Eye (tissue), 1 donor: Measurements from ENCODE around the gene S100A9.

Experiments used
- DNase-seq: peaks from one replicate; pipeline ENCODE4 v3.0.0-alpha.2; 2015

Gene S100A9

DNA sequence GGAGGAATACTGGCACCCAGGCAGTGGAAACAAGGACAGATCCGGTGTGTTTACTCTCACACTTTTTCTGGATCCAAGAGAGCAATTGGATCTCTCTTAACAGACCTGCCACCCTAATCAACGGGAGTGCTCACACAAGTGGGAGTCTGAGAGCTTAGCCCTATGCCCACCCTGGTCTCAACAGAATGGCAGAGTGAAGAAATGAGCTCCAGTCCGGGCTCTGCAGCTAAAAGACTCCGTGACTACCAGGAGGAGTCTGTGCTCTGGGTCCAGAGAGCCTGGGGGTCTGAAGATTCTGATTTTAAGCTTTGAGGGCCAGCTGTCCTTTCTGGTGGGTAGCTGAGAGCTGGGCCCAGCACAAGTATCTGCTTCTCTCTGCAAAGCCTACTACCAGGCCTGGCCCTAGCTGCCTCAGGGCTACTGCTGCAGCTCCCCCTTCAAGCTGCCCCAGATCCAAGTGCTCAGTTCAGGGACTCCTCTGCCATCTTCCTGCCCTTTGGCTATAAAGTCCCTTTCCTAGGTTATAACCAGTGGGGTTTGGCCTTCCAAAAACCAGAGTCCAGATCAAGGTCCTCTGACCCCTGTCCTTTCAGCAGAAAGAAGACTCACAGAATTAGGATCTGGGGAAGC lies 3.9 kb downstream of the S100A9 start:
- DNase-seq = no peak

DNA sequence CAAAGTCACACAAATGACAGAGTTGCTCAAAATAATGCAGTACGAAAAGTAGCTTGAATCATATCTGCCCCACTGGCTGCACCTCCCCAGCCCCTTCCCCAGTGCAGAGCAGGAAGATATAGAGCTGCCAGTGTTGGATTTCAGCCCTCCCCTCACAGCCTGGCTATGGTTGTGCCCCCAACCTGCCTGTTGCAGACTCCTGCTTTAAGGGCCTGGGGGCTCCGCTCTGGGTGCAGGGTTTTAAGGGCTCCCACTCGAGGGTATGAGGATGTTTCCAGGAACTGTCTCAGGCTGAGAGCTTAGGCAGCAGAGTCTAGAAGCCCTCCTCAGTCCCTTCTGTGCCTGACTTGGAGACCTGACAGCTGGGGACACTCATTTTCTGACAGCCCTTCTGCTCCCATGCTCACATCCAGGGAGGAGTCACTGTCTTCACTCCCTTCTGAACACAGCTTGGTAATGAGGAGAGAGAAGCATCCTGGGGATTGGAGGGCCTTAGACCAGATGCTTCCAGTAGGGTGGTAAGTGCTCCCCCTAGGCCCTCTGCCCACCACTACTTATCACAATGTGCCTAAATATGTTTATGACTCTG lies 4.6 kb downstream of the S100A9 start:
- DNase-seq = peak; percentile 74

DNA sequence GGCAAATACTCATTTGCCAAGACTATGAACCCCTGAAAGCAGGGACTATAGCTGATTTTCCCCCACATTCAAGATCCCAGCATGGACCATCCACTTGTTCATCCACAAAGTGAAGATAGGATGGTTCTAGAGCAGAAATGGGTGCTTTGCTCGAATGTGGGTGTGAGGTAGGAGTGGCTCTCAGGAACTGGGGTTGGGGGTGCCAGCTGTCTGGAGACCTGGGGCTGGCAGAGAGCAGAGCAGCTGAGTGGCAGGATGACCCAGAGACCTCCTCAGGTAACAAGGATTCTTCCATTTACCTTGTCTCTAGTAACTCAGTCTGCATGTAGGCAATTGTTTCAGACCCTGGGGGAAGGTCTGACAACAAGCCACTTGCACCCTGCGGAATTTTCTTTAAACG lies 6.0 kb downstream of the S100A9 start:
- no peak for DNase-seq

DNA sequence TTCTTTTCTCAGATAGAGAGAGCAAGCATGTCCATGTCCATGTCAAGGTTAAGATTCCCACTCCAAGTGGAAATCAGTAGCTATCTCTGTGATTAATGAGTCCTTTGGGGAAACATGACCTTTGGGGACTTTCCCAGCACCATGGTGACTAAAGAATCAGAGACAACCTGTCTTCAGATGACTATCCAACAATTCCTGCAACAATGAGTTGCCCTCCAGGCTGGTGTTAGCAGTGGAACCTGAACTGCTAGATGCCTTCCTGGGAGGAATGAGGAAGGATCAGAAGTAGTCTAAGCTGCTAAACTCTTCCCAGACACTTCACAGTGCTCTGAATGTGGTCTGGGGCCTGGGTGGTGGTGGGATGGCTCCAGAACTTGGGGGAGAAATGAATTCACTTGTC lies 6.5 kb downstream of the S100A9 start:
- DNase-seq = no peak

DNA sequence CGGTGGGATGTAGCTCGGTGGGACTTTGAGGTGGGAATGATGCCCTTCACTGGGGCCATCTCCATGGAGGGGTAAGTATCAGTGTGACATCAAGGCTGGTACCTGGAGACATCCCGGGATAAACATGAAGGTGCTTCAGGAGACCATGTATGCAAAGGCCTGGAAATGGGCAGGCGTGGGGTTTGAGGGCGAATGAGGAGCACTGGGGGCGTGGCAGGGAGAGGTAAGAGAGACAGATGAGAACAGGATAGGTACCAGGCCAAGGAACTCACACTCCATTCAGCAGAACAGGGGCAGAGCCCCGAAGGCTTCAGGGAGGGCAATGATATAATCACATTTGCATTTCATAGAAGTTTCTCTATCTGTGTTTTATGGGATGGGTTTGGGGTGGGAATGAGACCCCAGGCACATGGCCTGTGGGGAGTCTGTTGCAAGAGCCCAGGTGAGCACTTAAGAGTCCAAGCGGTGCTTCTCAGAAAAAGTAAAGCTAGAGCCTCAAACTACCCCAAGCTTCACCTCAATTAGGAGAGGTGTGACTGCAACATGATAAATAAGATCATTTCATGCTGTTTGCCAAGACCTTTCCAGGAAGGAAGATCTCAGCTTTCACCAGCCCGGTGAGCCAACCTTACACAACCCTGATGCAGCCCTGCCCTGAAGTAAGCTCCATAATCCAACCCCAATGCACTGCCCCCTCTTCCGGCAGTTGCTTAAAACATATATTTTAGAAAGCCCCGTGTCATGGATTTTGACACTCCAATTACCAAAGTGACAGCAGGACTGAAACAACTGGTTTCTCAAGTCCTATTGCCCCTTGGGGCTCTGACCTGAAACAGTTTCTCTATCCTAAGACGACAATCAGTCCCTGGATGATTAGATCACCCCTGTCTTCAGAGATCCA lies 7.4 kb downstream of the S100A9 start:
- no peak for DNase-seq

DNA sequence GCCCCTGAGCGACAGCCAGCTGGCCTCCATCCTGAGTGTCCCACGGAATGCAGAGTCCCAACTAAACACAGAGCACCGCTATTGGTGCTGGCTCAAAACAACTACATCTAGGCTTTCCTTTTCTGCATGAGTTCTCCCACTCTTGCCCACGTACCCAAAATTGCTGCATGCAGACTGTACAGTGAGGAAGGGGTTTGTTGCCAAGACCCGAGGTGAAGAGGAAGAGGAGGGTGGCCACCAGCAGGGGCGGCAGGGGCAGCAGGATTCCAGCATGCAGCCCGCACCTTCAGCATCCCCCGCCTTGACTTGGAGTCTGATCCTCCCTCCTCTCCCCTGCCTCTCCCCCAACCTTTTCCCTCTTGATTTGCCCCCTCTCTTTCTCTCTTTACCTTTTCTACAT lies 8.0 kb downstream of the S100A9 start:
- DNase-seq = no peak

DNA sequence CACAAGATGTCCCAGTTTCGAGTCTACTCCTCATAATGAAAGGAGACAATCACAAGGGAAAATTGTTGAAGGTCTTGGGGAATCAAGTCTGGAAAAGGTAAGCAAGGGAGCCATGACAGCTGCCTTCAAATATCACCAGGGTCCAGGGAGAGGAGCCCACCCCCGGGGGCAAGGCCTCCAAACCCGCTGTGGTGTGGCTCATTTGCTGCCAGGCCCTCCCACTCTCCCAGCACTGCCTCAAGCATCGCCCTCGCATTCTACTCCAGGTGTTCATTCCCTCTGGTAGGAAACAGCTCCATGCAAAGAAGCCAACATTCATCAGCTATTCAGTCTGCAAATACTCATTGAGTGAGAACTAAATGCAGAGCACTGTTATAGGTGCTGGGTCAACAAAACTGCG lies 8.6 kb downstream of the S100A9 start:
- no peak for DNase-seq

DNA sequence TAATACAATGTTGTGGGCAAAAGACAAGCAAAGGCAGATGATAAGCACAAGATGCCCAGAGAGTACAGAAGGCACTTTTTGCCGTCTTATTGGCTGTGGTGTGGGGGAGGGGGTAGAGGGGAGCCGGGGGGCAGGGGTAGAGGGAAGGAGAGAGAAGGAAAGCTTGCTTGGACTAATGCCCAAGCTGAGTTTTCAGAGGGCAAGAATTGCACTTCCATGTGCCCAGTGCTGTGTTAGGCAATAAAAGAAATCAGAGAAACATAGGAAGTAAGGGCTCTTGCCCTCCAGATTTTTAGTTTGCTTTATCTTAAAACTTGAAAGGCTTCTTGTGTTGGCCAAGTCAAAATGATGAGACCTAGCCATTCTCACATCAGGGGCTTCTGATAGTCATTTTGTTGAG lies 9.4 kb downstream of the S100A9 start:
- no peak for DNase-seq

DNA sequence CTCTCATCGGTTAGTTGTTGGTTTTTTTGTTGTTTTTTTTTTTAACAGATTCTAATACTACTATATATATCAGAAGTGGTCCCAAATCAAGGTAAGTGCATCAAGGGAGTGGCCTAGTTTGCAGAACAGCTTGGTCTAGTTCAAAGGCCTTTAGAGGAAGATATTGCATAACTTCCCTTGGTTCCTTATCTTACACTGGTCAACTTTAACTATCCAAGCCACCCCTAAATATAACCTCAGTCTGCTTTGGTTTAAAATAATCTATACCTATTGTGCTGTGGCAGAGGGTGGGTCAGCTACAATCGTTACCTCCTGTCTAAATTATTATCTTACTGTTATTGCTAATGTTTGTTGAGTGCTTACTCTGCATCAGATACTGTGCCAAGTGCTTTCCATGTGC lies 10.8 kb downstream of the S100A9 start:
- DNase-seq = no peak

DNA sequence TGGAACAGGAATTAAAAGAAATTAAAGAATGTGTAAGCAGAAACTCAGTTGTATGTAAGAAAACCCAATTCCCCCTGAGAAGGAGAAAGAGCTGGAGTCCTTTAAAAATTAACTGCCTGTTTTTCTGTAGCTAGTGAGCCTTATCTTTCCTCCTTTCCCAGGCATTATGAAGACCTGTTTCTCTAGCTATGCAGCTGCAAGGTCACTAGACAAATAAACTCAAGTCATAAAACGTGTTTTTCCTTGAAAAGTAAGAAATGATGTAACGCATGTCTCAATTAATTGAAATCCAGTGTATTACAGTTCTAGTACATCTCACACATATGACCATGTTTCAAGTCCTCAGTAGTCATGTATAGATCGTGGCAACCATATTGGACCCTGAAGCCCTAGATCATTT lies 12.5 kb downstream of the S100A9 start:
- no peak for DNase-seq

DNA sequence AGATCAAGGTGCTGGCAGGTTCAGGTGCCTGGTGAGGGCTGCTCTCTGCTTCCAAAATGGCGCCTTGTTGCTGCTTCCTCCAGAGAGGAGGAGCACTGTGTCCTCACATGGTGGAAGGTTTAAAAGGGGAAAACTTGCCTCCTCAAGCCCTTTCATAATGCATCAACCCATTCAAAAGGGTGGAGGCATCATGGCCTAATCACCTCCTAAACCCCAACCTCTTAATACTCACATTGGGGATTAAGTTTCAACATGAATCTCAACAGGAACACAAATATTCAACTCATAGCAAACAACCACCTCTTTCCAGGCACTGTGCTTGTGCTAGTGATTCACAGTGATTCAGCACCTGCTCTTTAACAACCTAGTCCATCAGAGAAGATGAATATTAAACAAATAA lies 13.6 kb downstream of the S100A9 start:
- no peak for DNase-seq

DNA sequence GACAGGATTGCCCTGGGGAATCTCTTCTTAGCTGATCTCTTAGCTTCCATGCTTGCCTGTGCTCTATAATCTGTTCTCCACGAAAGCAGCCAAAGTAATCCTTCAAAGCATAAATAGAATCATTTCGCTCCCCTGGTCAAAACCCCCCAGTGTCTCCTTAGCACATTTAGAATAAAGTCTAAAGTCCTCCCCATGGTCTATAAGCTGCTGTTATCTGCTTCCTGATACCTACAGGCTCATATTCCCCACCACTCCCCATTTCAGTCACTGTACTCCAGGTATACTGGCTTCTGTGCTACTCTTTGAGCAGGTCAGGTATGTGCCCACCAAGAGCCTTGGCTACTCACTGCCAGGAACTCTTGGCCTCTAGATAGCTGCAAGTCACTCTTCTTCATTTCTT lies 14.9 kb downstream of the S100A9 start:
- no peak for DNase-seq

DNA sequence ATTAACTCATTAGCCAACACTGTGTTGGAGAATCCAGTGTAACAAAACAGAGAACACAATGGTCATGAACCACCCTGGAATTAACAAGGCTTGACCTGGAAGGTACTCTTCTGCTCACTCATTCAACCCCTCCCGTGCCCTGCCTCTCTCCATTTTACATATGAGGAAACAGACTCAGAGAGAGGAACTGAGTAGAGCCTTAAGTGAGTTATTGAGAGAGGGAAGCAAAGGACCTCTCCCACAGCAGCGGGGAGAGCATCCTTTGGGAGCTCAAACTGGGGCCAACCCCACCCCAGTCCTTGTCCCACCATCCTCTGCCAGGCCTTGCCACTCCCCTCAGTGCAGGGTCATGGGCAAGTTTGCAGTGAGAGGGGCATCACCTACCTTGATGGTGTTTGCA lies 16.4 kb downstream of the S100A9 start:
- DNase-seq = no peak

DNA sequence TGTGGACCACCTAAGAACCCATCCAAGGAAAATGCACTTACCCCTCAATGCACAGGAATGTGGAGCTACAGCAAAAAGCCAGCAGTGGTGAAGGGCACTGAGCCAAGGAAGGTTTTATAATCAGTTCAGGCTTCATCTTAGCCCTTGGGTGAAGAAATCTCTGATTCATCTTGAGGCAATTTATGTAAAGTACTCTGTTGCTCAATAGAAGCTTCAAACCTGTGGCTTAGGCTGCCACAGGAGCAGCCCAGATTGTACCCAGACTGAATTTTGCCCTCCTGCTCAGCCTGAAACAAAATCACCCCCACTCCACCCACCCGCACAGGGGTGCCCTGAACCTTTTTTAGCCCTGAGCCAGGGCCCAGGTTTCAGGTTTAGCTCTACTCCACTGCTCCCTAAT lies 17.9 kb downstream of the S100A9 start, which contains the start of gene S100A12:
S100A12 (minus strand) TSS at position 111 of the 400 bp plus-strand sequence. CDS start 1,029 bp downstream, outside the sequence.
- DNase-seq = no peak

DNA sequence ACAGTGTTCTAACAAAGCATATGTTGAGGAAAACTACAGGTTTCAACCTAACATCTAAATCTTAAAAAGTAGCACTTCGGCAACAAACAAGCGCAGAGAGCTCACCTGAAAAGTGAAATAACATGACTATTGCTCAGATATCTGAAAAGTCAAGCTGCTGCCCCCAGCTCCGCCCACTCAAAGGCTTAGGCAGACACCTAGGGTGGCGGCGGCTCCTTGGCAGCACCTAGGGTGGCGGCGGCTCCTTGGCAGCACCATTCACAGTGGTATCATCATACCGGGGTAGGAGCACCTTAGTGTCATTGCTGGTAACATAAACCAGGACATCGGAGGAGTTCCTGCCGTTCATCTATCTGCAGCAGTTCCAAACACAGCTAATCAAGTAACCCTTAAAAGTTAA lies 21.9 kb downstream of the S100A9 start:
- DNase-seq = no peak

DNA sequence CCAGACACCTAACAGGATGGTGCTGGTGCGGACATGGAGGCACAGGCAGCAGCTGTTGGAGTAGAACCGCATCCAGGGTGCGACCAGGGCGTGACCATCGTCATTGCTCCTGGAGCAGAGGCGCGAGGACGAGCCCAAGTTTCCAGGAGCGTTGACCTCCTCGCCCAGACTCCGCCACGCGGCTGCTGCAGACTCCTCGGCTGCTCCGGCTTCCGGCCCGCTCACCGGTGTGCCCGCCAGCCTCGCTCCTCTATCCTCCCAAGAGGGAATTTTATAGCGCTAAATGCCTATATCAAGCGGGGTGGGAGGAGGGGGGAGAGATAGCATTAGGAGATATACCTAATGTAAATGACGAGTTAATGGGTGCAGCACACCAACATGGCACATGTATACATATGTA lies 23.1 kb downstream of the S100A9 start:
- no peak for DNase-seq

DNA sequence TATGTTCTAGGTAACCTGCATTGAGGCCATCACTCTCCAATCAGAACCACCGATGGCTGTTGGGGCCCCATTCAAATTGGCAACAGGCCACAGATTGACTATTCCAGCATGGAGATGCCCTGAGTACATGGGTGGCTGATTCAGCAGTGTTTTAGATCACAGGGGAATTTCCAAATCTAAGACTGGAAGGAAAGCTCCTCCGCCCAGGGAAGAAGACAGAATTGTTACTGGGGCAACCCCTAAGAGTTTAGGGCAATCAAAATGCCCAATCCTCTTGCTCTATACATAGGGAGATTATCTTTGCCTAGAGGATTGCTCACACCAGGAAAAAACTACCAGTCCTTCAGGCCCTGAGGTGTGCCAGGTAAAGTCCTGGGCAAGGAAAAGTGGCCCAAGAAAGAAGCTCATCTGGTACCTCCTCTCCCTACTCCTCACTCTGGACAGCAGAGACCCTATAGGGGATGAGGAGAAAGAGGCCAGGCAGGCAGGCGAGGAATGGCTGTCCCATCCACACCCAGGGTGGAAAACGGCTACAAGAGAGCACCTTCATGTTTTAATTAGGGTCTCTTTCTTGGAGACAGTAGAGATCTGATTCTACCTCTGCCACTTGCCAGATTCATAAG lies 27.4 kb downstream of the S100A9 start:
- DNase-seq = no peak

DNA sequence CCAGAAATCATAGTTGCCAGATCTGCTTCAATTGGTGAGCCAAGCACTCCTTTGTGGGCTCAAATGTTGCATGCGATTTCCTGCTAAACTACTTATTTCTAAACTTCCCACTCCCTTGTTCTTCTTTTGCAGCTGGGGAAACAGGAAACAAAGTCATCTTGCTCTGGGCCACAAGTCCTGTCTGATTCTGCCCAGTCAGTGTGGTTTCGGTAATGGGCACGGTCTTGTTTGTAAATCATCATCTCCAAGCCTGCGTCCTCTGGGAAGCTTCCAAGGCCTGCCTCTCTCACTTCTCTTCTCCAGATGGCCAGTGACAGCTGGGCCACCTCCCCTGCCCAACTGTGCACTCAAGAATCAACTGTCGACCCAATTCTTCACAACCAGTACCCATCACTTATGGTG lies 28.8 kb downstream of the S100A9 start:
- DNase-seq = no peak

DNA sequence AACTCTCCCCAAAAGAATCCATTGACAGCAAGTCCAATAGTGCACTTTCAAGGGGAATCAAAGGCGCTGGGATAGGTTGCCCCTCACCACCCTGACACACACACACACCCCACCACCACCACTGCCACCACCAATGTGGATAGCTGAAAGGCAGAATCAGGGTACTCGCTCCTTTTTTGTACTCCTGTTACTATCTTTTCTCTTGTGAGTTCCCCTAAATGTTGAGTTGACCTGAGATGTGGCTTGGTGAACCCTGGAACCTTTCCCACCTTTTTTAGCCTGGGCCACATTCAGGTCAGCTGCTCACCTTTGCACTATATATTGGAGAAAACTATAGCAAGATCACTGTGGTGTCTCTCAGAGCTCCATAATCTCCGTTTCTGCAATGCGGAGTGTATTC lies 29.3 kb downstream of the S100A9 start:
- DNase-seq = no peak

DNA sequence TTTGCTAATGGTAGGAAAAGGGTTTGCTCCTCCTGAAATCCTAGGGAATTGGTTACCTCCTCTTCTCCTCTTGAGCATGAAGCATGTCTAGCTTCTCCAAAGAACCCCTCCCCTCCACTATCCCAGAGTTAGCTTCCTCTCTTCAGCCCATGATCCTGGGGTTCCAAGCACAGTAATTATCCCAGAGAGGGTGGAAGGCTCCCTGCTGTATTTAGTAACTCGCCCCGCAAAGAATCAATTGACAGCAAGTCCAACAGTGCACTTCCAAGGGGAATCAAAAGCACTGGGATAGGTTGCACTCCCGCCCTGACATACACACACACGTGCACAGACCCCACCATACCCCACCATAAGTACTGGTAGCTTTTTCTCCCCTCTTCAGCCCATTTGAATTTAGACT lies 30.1 kb downstream of the S100A9 start:
- DNase-seq = no peak

DNA sequence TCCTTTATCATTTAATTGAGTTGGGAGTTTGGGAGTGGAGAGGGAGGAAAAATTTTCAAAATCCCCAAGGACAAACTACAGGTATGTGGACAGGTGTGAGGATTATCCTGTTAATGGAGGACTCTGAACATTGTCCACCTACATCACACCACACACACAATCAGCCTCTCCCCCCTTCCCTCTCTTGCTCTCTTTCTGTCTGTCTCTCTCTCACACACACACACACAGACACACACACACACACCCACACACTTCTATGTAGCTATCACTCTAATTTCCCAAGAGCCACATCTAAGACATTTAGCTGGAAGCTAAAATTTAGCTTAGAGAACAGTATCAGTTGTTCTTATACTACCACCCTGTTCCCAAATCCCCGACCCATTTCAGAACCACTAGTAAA lies 31.7 kb downstream of the S100A9 start:
- DNase-seq = no peak

DNA sequence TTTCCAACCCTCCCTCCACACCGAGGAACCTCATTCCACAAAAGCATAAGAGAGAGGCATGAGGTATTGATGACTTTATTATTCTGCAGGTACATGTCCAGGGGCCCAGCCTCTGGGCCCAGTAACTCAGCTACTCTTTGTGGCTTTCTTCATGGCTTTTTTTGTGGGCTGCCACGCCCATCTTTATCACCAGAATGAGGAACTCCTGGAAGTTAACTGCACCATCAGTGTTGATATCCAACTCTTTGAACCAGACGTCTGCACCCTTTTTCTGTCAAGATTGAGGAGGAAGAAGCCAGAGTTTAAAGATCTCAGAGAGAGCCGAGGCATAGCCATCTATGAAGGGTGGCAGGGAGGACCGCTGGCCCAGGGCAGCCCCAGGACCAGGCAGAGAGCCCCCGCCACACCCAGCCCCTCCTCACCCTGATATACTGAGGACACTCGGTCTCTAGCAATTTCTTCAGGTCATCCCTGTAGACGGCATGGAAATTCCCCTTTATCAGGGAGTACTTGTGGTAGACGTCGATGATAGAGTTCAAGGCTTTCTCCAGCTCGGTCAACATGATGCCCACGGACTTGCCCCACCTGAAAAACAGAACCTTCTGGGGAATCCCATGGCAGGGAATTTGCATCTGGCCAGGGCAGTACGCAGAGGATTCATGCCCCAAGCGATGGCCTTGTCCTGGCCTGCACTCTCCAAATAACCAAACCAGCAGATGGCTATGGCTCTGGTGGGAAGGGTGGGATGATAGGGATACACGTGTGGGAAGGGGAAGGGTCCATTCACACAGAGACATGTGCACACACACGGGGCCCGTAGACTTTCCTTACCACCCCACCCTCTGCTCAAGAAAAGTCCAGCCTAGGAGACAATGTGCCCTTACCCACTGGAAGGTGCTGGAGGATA lies 32.6 kb downstream of the S100A9 start:
- no peak for DNase-seq
